GM18867 (cell line): Measurements from ENCODE around the gene SYCN.
"Not testable (repeated sequence)": the region's sequence is repeated elsewhere in the genome, so short reads cannot be mapped to it uniquely, and the experiment has no call there.

ENCODE experiments used
- ATAC-seq: cut with Tn5 transposase; IDR thresholded peaks from one replicate; pipeline ENCODE4 v1.9.1; 2021; ENCODE audit warnings: mild to moderate bottlenecking, moderate library complexity; ENCODE audit not compliant: unreplicated experiment

SYCN gene

GRCh38 chr19:39230096-39230764 is 26.2 kb upstream of the SYCN start:
- no peak for ATAC-seq

- no peak for ATAC-seq
These were observed 20.8 kb upstream of the SYCN start for GRCh38 chr19:39224910-39225309.

GRCh38 chr19:39223703-39224279 is 19.7 kb upstream of the SYCN start:
- no peak for ATAC-seq

GRCh38 chr19:39219108-39219507 is 15.0 kb upstream of the SYCN start:
- not testable (repeated sequence) for ATAC-seq

- ATAC-seq = no peak
These were observed 14.4 kb upstream of the SYCN start for GRCh38 chr19:39218230-39219007.

GRCh38 chr19:39217094-39217493 is 13.0 kb upstream of the SYCN start:
- no peak for ATAC-seq

- ATAC-seq = not testable (repeated sequence)
These were observed 11.3 kb upstream of the SYCN start for GRCh38 chr19:39215323-39215722.

GRCh38 chr19:39212375-39212742 is 8.3 kb upstream of the SYCN start:
- no peak for ATAC-seq

GRCh38 chr19:39211731-39212374 is 7.8 kb upstream of the SYCN start:
- ATAC-seq = no peak

- no peak for ATAC-seq
These were observed 5.1 kb upstream of the SYCN start for GRCh38 chr19:39209196-39209595.

- no peak for ATAC-seq
These were observed 4.2 kb upstream of the SYCN start for GRCh38 chr19:39208175-39208795.

- ATAC-seq = no peak
These were observed 3.3 kb upstream of the SYCN start for GRCh38 chr19:39207293-39207836.

GRCh38 chr19:39206122-39206521 is 2.1 kb upstream of the SYCN start:
- ATAC-seq = no peak

GRCh38 chr19:39205449-39205764 is 1.3 kb upstream of the SYCN start:
- no peak for ATAC-seq

GRCh38 chr19:39202998-39203355 is 1.1 kb downstream of the SYCN start:
- ATAC-seq = no peak

- no peak for ATAC-seq
These were observed 3.3 kb downstream of the SYCN start for GRCh38 chr19:39200803-39201115.

- no peak for ATAC-seq
These were observed 3.8 kb downstream of the SYCN start for GRCh38 chr19:39200066-39200802.

- no peak for ATAC-seq
These were observed 5.0 kb downstream of the SYCN start for GRCh38 chr19:39199025-39199424.

GRCh38 chr19:39197808-39198207 is 6.3 kb downstream of the SYCN start:
- ATAC-seq = no peak

GRCh38 chr19:39196860-39197562 is 7.1 kb downstream of the SYCN start, which contains the start of gene NCCRP1:
Gene NCCRP1, plus strand, starts transcription at chr19:39196964. Its CDS starts 19 bp downstream, at chr19:39196983.
- no peak for ATAC-seq
